Glutamatergic neuron (in vitro differentiated cells): ENCODE data around the gene NUP85. TPM values are rescaled to one million over a fixed set of nuclear protein-coding genes. Genes with fewer than 3 reads are reported as not detected.
A peak's percentile ranks its signal among the peaks of the same experiment; 100 is the strongest.

ENCODE experiments used
- DNase-seq: peaks from one replicate; pipeline ENCODE4 v3.0.0; 2022
- H3K27ac Mint-ChIP-seq: one replicate; pipeline ENCODE4 v1.8.0; 2020; ENCODE audit warnings: mild to moderate bottlenecking, mixed read lengths, inconsistent platforms; ENCODE audit not compliant: unreplicated experiment
- H3K27me3 Mint-ChIP-seq: one replicate; pipeline ENCODE4 v1.8.0; 2020; ENCODE audit warnings: mild to moderate bottlenecking, moderate library complexity, mixed read lengths, inconsistent platforms; ENCODE audit not compliant: unreplicated experiment
- H3K36me3 Mint-ChIP-seq: one replicate; pipeline ENCODE4 v1.8.0; 2020; ENCODE audit warnings: mild to moderate bottlenecking, mixed read lengths, inconsistent platforms; ENCODE audit not compliant: unreplicated experiment
- H3K4me1 Mint-ChIP-seq: one replicate; pipeline ENCODE4 v1.8.0; 2020; ENCODE audit warnings: mild to moderate bottlenecking, low read depth, mixed read lengths, inconsistent platforms; ENCODE audit not compliant: unreplicated experiment
- H3K4me3 Mint-ChIP-seq: one replicate; pipeline ENCODE4 v1.8.0; 2020; ENCODE audit warnings: mild to moderate bottlenecking, mixed read lengths, inconsistent platforms; ENCODE audit not compliant: unreplicated experiment
- H3K9me3 Mint-ChIP-seq: one replicate; pipeline ENCODE4 v1.8.0; 2020; ENCODE audit warnings: mild to moderate bottlenecking, moderate library complexity, mixed read lengths, inconsistent platforms; ENCODE audit not compliant: unreplicated experiment
- total RNA-seq: library from RNA; stranded (reverse); fragmentation: NEBNext Ultra II Directional; extraction: Animal tissue kit (Norgen Biotek cat#: 25700); gene quantifications from one replicate; pipeline ENCODE4 v1.2.1, GENCODE V29; 2021; ENCODE audit not compliant: unreplicated experiment
- TF ChIP-seq, protein P1 (sequence below): fragments of 200-600 bp; sonication (generic); IDR thresholded peaks from one replicate; pipeline ENCODE4 v1.5.0; 2021; ENCODE audit not compliant: partially characterized antibody, unreplicated experiment

The NUP85 gene
- total RNA-seq, 1 donor from 2014 or later, result 58.9 TPM

DNA sequence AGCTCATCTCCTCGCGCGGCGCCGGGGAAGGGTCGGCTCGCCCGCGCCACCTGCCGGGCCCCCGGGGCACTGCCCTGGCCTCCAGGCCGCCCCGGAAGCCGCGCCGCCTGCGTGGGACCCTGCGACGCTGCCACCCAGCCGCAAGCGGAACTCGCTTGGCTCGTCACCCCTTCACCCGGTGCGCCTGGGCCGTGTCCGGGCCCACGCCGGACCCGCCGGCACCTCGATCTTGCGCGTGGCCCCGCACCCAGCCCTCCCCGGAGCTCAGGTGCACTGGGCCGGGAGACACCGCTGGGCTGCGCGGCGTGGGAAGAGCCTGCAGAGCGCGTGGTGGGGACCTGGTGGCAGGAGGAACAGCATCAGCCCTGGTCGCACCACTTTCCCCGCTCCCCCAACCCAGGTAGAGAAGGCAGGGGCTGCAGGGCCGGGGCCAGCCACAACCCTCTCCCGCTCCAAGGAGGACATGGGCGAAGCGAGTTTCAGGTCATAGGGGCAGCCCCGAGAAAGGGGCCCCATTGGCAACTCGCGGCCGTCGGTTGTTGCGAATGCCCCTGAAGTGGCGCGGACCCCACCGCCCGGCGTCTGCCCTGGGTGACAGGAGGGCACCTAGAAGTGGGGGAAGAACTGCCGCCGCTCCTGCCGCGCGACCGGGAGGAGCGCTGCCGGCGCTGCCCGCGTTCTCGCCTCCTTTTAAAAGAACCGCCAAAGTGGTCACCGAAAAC is 65.9 kb downstream of the NUP85 start:
- Mint-ChIP-seq H3K27ac (no peak overlapping the region), H3K27me3 (peaks cover 7% of the 10 kb centered on the region), H3K9me3 (peaks cover 4% of the 10 kb centered on the region), H3K4me3 (peak overlapping the region; percentile 84), H3K4me1 (peaks cover 2% of the 10 kb centered on the region), H3K36me3 (no peaks in the 10 kb centered on the region)
- TF ChIP-seq, protein P1, sequence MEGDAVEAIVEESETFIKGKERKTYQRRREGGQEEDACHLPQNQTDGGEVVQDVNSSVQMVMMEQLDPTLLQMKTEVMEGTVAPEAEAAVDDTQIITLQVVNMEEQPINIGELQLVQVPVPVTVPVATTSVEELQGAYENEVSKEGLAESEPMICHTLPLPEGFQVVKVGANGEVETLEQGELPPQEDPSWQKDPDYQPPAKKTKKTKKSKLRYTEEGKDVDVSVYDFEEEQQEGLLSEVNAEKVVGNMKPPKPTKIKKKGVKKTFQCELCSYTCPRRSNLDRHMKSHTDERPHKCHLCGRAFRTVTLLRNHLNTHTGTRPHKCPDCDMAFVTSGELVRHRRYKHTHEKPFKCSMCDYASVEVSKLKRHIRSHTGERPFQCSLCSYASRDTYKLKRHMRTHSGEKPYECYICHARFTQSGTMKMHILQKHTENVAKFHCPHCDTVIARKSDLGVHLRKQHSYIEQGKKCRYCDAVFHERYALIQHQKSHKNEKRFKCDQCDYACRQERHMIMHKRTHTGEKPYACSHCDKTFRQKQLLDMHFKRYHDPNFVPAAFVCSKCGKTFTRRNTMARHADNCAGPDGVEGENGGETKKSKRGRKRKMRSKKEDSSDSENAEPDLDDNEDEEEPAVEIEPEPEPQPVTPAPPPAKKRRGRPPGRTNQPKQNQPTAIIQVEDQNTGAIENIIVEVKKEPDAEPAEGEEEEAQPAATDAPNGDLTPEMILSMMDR, result peak; percentile 81
- DNase-seq, result peak; percentile 86

DNA sequence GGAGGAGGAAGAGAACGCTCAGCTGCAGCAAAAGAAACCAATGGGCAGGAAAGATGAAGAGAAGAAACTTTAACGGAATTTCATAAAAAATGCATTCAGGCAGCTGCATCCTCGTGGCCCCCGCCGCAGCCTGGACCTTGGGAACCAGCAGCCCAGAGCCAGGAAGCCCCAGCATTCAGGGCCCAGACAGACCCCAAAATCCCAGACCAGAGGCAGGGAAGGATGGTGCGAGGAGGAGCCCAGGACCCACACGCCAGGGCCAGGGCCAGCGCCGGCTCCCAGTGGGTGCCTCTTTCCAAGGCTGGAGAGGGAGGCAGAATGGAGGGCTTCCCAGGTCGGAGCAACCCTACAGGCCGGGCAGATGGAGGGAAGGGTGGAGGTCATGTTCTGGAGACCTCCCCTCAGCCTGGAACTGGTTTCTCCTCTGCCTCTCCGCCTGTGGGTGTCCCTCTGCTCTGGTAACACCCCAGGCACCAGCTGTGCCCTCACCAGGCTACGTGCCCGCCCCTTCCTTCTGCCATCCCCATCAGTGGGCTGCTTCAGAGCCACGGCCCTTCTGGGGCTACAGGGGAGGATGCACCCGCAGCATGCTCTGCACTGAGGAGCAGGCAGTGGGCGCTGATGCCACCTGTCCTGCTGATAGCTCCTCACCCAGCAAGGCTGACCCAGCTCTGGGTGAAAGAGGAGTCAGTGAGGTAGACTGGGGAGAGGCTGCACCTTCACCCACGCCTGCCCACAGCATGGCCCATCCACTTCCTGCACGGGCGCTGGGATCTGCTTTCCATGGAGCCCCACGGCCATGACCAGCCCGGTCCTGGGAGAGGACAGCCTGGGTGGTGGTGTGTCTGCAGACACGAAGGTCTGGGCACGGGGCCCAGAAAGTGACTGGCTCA is 66.7 kb downstream of the NUP85 start:
- TF ChIP-seq, protein P1, result no peak
- Mint-ChIP-seq H3K4me3 (peak overlapping the region; percentile 84), H3K36me3 (no peaks in the 10 kb centered on the region), H3K27ac (no peak overlapping the region), H3K4me1 (peaks cover 2% of the 10 kb centered on the region), H3K9me3 (peaks cover 3% of the 10 kb centered on the region), H3K27me3 (peaks cover 7% of the 10 kb centered on the region)
- no peak for DNase-seq

DNA sequence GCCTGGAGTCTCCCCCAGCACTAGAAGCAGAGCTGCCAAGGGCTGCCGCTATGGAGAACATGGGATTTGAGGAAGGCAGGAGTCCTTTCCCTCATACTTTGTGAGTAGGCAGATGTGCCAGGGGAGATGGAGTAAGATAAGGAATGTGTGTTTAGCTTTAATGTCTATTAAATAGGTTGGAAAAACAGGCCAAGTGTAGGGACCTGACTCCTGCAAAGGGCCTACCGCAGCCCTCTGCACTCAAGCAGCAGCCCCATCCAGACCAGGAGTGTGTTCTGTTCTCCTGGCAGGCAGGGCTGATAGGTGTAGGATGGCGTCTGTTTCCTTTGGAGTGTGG is 67.3 kb downstream of the NUP85 start:
- no peak for DNase-seq
- H3K27ac Mint-ChIP-seq, result no peak overlapping the region
- H3K36me3 Mint-ChIP-seq, result no peaks in the 10 kb centered on the region
- TF ChIP-seq, protein P1, result no peak
- peaks cover 3% of the 10 kb centered on the region for H3K9me3 Mint-ChIP-seq
- H3K4me1 Mint-ChIP-seq, result peaks cover 2% of the 10 kb centered on the region
- H3K4me3 Mint-ChIP-seq, result no peak overlapping the region
- peaks cover 7% of the 10 kb centered on the region for H3K27me3 Mint-ChIP-seq

DNA sequence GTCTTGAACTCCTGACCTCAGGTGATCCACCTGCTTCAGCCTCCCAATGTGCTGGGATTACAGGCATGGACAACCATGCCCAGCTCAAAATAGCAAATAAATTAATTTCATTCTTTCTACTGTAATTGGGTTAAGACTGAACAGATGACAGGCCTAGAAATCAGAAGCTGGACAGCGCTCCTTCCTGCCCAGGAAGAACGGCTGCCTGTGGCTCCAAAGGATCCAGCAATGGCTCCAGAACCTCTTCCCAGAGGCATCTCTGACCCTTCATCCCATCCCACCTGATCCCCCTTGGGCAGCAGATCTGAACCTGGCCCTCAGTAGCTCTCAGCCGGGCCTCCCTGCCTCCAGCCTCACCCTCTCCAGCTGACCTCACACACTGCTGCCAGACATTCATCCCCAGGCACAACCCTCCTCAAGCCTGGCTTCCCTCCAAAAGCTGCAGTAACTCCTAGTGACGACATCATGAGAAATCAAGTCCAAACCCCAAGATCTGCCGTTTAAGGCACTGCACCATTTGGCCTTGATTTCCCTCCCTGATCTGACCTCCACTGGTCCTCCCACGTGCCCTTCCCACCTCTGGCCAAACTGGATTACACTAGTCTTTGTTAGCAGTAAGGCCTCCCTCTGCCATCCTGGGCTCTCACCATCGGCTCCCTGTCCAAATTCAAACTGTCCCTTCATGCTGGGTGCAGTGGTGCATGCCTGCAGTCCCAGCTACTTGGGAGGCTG is 68.7 kb downstream of the NUP85 start:
- H3K36me3 Mint-ChIP-seq, result no peaks in the 10 kb centered on the region
- H3K27ac Mint-ChIP-seq, result no peak overlapping the region
- H3K9me3 Mint-ChIP-seq, result peaks cover under 1% of the 10 kb centered on the region
- no peak overlapping the region for H3K4me3 Mint-ChIP-seq
- DNase-seq, result no peak
- TF ChIP-seq, protein P1, result no peak
- H3K4me1 Mint-ChIP-seq, result peaks cover 2% of the 10 kb centered on the region
- peaks cover 2% of the 10 kb centered on the region for H3K27me3 Mint-ChIP-seq
